Kidney (tissue), 14 donors: ENCODE results near the gene FUZ. TPM values are rescaled to one million over a fixed set of nuclear protein-coding genes. Genes with fewer than 3 reads are reported as not detected.

Source experiments
- DNase-seq, 5 donors: peaks; one replicate each; pipeline ENCODE4 v3.0.0-alpha.2; 2013 to 2020
- FAIRE-seq: peaks from 2 replicates; lab custom pipeline; 2012; peaks lifted over from hg19 to GRCh38; lab: Jason Lieb, UNC
- H3K27ac ChIP-seq, 2 donors: one replicate each; pipeline ENCODE4 v1.7.0; 2013; ENCODE audit warnings: low read depth in 2 of 2, low read length in 2 of 2, inconsistent platforms in 1 of 2
- H3K27me3 ChIP-seq: one replicate; pipeline ENCODE4 v1.7.1; 2013; ENCODE audit warnings: low read length, inconsistent platforms; ENCODE audit not compliant: control insufficient read depth, insufficient read depth
- H3K36me3 ChIP-seq, 3 donors: one replicate each; pipeline versions ENCODE4 v1.7.0 to v1.7.1; 2013; ENCODE audit warnings: low read length in 3 of 3, control low read depth in 1 of 3, inconsistent platforms in 1 of 3; ENCODE audit not compliant: insufficient read depth in 3 of 3, control insufficient read depth in 2 of 3
- H3K4me1 ChIP-seq, 3 donors: one replicate each; pipeline versions ENCODE4 v1.7.0 to v1.7.1; 2013; ENCODE audit warnings: low read length in 3 of 3, inconsistent platforms in 1 of 3, low read depth in 1 of 3; ENCODE audit not compliant: control insufficient read depth in 2 of 3, insufficient read depth in 2 of 3
- H3K4me3 ChIP-seq, 3 donors: one replicate each; pipeline versions ENCODE4 v1.7.0 to v1.8.1; 2013; ENCODE audit warnings: low read length in 3 of 3, control low read depth in 1 of 3, inconsistent platforms in 1 of 3
- H3K9ac ChIP-seq, 3 donors: one replicate each; pipeline versions ENCODE4 v1.7.0 to v1.7.1; 2013; ENCODE audit warnings: low read length in 3 of 3, control low read depth in 1 of 3, inconsistent platforms in 1 of 3
- H3K9me3 ChIP-seq, 3 donors: one replicate each; pipeline versions ENCODE4 v1.7.0 to v1.7.1; 2013; ENCODE audit warnings: low read length in 3 of 3, control low read depth in 1 of 3, inconsistent platforms in 1 of 3; ENCODE audit not compliant: control insufficient read depth in 2 of 3, insufficient read depth in 1 of 3
- intact Hi-C: fragments of 100-400 bp; cut with DNase I; formaldehyde crosslinking; loops from one replicate; pipeline ENCODE4 v1.11.1; 2022
- polyA plus RNA-seq: library from polyadenylated mRNA; stranded (reverse); fragments of 350-450 nt; fragmentation: Illumina TruSeq; extraction: RNeasy Lipid Tissue Mini Kit (QIAGEN cat#74804); gene quantifications from one replicate; pipeline ENCODE4 v1.2.3, GENCODE V29; 2014; ENCODE audit warnings: low read depth, low replicate concordance; ENCODE audit not compliant: insufficient read depth
- total RNA-seq: library from RNA; stranded (reverse); fragmentation: NEBNext Ultra II Directional; extraction: Animal tissue kit (Norgen Biotek cat#: 25700); gene quantifications from one replicate; pipeline ENCODE4 v1.2.1, GENCODE V29; 2021
- TF ChIP-seq, protein P1 (sequence below): IDR thresholded peaks from 3 replicates; pipeline ENCODE4 v1.5.1; 2012; ENCODE audit warnings: mild to moderate bottlenecking, moderate library complexity, borderline replicate concordance; ENCODE audit not compliant: insufficient read depth; ENCODE audit errors: extremely low read depth
- donor health status: control.
- donor health status: control.
- donor health status: control.
- donor health status: control.
- donor health status: control.
- donor health status: DM: yes; HTN: yes; CAD: no.
- donor health status: Normal renal cell carcinoma (clear cell type).

The FUZ gene
- total and polyA plus RNA-seq, 2 donors from 2014 or later: 26.9 to 51.2 TPM

- intact Hi-C loops: no loop called here
- TF ChIP-seq, protein P1, sequence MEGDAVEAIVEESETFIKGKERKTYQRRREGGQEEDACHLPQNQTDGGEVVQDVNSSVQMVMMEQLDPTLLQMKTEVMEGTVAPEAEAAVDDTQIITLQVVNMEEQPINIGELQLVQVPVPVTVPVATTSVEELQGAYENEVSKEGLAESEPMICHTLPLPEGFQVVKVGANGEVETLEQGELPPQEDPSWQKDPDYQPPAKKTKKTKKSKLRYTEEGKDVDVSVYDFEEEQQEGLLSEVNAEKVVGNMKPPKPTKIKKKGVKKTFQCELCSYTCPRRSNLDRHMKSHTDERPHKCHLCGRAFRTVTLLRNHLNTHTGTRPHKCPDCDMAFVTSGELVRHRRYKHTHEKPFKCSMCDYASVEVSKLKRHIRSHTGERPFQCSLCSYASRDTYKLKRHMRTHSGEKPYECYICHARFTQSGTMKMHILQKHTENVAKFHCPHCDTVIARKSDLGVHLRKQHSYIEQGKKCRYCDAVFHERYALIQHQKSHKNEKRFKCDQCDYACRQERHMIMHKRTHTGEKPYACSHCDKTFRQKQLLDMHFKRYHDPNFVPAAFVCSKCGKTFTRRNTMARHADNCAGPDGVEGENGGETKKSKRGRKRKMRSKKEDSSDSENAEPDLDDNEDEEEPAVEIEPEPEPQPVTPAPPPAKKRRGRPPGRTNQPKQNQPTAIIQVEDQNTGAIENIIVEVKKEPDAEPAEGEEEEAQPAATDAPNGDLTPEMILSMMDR: no peak
- H3K9me3 ChIP-seq: no peaks in the 10 kb centered on the region
- H3K36me3 ChIP-seq: peaks cover 0 to 2% (median 0%) of the 10 kb centered on the region in 3 donors
- H3K27ac ChIP-seq: no peak overlapping the region
- DNase-seq (no peak), FAIRE-seq (no peak)
- no peak overlapping the region for H3K4me3 ChIP-seq
- no peaks in the 10 kb centered on the region for H3K4me1 ChIP-seq
- no peak overlapping the region for H3K9ac ChIP-seq
- H3K27me3 ChIP-seq: no peaks in the 10 kb centered on the region
Observed at GRCh38 chr19:49844138-49845095, 31.3 kb upstream of the FUZ start.

DNA sequence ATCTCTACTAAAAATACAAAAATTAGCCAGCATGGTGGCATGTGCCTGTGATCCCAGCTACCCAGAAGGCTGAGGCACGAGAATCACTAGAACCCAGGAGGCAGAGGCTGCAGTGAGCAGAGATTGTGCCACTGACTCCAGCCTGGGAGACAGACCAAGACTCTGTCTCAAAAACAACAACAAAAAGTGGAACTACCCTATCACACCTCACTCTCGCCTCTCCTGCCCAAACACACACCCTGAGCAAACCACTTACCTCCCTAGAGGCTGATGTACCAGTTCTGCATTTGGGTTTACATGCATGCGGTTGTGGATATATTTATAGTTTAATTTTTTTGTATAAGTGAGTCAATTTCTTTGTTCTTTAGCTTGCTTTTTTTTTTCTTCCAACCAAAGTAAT lies 30.2 kb upstream of the FUZ start:
- Histone ChIP-seq H3K36me3 (peaks cover 0 to 9% (median 2%) of the 10 kb centered on the region in 3 donors), H3K9ac (no peak overlapping the region), H3K27me3 (no peaks in the 10 kb centered on the region), H3K4me1 (no peaks in the 10 kb centered on the region), H3K9me3 (no peaks in the 10 kb centered on the region), H3K27ac (no peak overlapping the region), H3K4me3 (no peak overlapping the region)
- no peak for DNase-seq
- intact Hi-C loops: no loop called here
- TF ChIP-seq, protein P1: no peak
- no peak for FAIRE-seq

- no peak for FAIRE-seq
- no peaks in the 10 kb centered on the region for H3K4me1 ChIP-seq
- DNase-seq: no peak
- intact Hi-C loops: no loop called here
- no peaks in the 10 kb centered on the region for H3K9me3 ChIP-seq
- no peak overlapping the region for H3K9ac ChIP-seq
- H3K36me3 ChIP-seq: peaks cover 2 to 9% (median 7%) of the 10 kb centered on the region in 3 donors
- H3K27ac ChIP-seq: no peak overlapping the region
- H3K27me3 ChIP-seq: no peaks in the 10 kb centered on the region
- no peak overlapping the region for H3K4me3 ChIP-seq
- TF ChIP-seq, protein P1: no peak
Observed at GRCh38 chr19:49840736-49841249, 27.7 kb upstream of the FUZ start.
